GM12891 (cell line): ENCODE results near the gene TOP1.

Experiments
- PAX5 ChIP-seq: IDR thresholded peaks from 2 replicates; pipeline ENCODE4 v1.6.1; 2011; ENCODE audit warnings: low read length, moderate library complexity, mild to moderate bottlenecking; ENCODE audit not compliant: insufficient read depth, severe bottlenecking
- POLR2A ChIP-seq: IDR thresholded peaks from 2 replicates; pipeline ENCODE4 v1.6.1; 2011; ENCODE audit warnings: low read depth, low read length, control low read depth
- POLR2AphosphoS5 ChIP-seq: IDR thresholded peaks from 2 replicates; pipeline ENCODE4 v1.6.1; 2011; ENCODE audit warnings: low read depth, low read length, control low read depth
- SPI1 ChIP-seq: IDR thresholded peaks from 2 replicates; pipeline ENCODE4 v1.6.1; 2011; ENCODE audit warnings: low read depth, low read length, control low read depth
- TAF1 ChIP-seq: IDR thresholded peaks from 2 replicates; pipeline ENCODE4 v1.6.1; 2011; ENCODE audit warnings: low read depth, low read length, control low read depth

- TF ChIP-seq POLR2A = no peak
- TF ChIP-seq TAF1 = no peak
- no peak for TF ChIP-seq POLR2AphosphoS5
- TF ChIP-seq SPI1 = no peak
- no peak for TF ChIP-seq PAX5
These were observed 110.8 kb downstream of the TOP1 start for GRCh38 chr20:41139227-41140093.
